GM18858 (cell line): Measurements from ENCODE around the gene METAP1D.
"Not testable (repeated sequence)": the region's sequence is repeated elsewhere in the genome, so short reads cannot be mapped to it uniquely, and the experiment has no call there.

Experiments
- ATAC-seq: cut with Tn5 transposase; IDR thresholded peaks from one replicate; pipeline ENCODE4 v1.9.1; 2021; ENCODE audit not compliant: unreplicated experiment

The METAP1D gene

DNA sequence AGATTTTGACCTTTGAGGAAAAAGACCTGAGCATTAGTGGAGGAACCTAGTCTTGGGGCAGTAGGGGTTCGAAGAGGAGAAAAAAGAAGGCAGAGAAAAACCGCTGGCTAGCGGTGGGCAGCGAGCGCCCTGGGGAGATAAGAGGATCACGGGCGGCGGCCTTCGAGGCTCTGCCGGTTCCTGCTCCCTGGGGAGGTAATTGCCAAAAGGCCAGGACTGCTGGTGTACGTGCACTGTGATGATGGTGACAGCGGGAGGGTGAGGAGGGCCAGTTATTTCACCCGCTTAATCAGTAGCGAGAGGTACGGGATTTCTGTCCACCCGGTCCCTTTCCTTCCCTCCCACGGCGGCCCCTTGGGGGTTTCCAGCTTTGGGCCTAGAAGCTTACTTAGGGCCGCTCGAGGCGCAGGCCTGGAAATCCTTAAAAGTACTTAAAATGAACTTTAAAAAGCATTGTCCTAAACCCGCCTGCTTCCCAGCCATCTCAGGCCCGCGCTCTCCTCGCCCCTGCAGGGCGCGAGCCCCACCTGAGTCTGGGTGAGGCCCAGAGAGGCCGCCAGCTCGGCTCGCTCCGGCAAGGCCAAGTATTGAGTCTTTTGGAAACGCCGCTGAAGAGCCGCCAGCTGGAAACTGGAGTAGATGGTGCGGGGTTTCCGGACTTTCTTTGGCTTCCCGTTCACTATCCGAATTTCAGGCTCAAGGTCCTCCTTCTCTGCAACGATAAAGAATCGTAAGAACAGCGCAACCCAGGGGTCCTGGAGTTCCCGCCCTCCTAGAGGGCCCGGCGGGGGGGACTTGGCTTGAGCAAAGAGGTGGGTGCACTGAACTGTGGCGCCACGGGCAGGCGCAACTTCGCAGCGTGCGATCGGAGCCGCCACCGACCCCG is 101.4 kb downstream of the METAP1D start:
- no peak for ATAC-seq

DNA sequence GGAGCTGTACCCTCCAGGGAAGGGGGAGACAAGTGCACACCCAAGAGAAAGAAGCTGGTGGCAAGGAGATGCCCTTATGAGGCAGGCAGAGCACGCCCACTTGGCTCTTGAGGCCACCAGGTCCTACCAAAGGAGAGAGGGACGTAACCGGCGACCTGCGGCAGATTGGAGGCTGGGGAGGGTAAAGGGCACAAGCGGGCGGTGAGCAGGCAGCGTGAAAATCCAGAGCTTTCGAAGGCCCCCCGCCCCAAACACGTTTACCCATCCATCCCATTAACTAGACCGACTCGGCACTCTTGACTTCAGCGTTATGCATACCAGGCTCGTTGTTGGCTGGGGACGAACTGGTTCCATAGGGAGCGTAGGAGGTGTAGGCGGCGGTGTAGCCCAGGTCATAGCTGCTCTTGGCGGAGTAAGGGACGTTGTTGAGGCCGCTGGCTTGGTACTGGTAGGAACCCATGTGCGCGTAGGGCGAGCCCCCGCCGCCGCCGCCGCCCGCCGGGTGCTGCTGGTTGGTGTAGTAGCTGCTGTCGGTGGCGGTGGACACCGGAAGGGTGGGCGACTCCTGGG is 102.2 kb downstream of the METAP1D start:
- ATAC-seq, result no peak

- no peak for ATAC-seq
These were observed 102.9 kb downstream of the METAP1D start, which contains the start of gene DLX2 for GRCh38 chr2:172102391-172103359. DLX2 (minus strand) TSS chr2:172102900; CDS start chr2:172102538, 362 bp downstream.

- no peak for ATAC-seq
These were observed 103.9 kb downstream of the METAP1D start for GRCh38 chr2:172103471-172104272.

DNA sequence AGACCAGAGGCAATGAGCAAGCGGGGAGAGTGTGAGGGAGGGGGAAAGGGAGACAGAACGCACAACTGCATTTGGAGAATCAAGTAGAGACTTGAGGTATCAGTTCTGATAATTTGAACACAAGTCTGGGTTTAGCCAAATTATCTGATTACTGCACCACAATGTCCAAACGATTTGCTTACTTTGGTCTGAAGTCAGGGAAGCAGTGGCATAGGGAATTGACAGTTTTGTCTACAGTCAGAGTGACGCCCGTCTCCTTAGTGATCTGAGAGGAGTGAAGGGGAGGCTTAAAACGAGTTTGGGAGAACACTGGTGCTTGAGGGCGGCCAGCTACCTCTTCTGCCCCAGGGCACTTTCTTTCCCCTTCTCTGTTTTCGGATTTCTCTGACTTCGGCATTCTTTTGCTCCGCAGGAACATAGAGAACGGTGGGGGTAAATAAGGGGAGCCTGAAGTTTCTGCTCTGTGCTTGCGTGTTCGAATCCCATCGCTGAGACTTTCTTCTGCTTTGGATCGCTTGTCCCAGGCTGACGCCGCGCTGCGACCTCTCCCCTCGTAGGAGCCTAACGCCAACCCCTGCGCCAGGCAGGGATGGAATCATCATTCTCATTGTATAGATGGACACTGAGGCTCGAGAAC is 105.8 kb downstream of the METAP1D start:
- no peak for ATAC-seq

- no peak for ATAC-seq
These were observed 106.6 kb downstream of the METAP1D start for GRCh38 chr2:172106108-172106961.

GRCh38 chr2:172107690-172108586 is 108.2 kb downstream of the METAP1D start:
- ATAC-seq, result no peak

GRCh38 chr2:172108587-172108930 is 108.8 kb downstream of the METAP1D start:
- ATAC-seq, result no peak

GRCh38 chr2:172109256-172109987 is 109.7 kb downstream of the METAP1D start:
- no peak for ATAC-seq

GRCh38 chr2:172109988-172110811 is 110.4 kb downstream of the METAP1D start:
- no peak for ATAC-seq

DNA sequence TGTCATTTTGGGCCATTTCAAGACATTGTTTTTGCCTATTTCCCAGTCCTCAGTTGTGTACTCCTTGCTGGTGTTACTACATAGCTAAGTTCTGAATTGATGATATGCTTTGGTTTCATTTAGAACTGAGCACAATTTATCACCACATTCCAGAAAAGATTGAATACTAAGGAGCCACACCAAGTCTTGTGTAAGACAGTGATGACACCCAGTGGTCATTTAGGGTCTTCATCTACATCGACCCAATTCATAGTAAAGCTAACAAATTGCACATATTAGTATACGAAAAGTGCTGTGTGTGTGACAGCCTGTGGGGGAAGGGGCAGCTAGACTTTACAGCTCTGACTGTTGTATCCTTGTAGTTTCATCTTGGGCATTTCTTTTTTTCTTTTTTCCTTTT is 113.9 kb downstream of the METAP1D start:
- ATAC-seq, result no peak

GRCh38 chr2:172114176-172114575 is 114.4 kb downstream of the METAP1D start:
- not testable (repeated sequence) for ATAC-seq

DNA sequence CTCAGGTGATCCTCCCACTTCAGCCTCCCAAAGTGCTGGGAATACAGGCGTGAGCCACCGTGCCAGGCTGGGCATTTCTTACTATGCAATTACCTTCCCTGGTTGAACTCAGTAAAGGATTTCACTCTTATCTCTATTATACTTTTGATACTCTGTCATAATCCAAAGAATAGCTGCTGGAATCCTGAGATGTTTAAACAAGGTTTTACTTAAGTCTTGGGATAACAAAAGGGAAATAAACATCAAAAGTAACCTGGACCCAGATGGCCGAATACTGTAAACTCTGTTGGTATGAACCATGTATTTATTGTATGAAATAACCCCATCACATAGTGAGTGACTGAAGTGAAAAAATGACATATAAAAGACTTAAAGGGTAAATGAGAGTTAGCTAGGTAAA is 114.8 kb downstream of the METAP1D start:
- ATAC-seq, result no peak

DNA sequence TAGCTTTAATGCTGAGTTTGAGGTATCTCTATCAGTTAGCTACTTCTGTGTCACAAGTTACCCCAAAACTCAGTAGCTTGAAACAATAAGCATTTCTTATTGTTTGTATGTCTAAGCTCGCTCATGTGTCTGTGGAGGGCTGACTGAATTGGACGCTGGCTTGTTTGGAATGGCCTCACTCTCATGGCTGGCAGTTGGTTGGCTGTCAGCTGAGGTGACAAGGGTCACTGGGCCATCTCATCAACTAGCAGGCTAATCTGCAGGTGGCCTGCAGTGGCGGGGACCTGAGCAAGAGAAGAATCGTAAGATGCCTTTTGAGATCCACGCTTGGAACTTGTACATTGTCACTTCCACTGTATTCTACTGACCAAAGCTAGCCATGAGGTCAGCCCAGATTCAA is 116.4 kb downstream of the METAP1D start:
- ATAC-seq, result no peak

DNA sequence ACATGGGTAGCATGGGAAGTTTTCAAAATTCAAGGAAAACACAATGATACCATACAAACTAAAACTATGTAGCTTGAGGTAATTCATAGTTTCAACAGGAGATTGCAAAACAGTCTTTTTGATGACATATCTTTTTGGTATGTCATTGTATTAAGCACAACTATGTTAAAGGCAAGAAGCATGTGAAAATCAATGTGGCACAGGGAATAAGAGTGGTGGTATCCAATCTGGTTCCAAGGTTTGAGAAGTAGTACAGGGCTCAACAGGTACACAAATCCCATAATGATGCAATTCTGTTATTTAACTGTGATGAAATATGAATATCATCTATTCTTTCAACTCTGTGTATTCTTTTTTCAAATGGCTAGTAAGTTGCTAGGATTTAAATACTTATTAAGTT is 119.3 kb downstream of the METAP1D start:
- ATAC-seq, result no peak

DNA sequence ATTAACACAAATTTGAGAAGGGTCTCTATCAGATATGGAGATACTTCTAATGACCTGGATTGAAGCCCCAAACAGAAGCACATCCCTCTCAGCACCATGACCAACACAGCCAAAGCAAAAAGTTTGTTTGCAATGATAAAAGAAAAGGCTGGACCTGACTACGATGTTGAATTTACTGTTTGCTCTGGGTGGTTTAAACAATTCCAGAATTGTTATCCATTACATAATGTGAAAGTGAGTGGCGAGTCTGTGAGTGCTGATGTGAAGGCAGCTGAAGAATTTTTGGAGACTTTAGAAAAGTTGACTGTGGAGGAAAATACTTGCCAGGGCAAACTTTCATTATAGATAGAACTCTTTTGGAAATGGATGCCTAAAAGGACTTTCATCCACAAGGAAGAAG is 120.4 kb downstream of the METAP1D start:
- ATAC-seq, result no peak

- ATAC-seq, result no peak
These were observed 128.7 kb downstream of the METAP1D start for GRCh38 chr2:172128484-172128883.
